NCI-H146 (cell line): ENCODE results near the gene DAZL.

Source experiments
- DNase-seq: peaks from one replicate; lab custom pipeline; 2025; lab: John Stamatoyannopoulos, UW

Gene DAZL

GRCh38 chr3:16543242-16543864 lies 61.9 kb downstream of the DAZL start:
- DNase-seq, result no peak

DNA sequence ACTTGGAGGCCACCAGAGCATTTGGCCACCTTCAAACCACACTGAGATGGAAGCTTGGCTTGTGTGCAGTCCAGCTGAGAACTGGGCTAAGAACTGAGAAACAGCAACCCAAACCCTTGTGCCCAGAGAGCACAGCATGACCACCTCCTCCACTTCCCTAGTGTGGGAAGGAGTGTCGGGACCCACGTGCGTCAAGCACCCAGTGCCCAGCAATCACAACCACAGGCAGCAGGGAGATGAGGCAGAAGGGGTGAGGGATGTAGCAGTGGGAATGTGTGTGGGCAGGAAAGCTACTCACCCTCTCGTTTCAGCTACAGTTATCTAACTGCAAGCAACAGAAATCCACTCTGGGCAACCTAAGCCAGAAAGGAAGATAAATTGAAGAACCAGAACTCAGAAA lies 66.7 kb downstream of the DAZL start:
- DNase-seq, result no peak

DNA sequence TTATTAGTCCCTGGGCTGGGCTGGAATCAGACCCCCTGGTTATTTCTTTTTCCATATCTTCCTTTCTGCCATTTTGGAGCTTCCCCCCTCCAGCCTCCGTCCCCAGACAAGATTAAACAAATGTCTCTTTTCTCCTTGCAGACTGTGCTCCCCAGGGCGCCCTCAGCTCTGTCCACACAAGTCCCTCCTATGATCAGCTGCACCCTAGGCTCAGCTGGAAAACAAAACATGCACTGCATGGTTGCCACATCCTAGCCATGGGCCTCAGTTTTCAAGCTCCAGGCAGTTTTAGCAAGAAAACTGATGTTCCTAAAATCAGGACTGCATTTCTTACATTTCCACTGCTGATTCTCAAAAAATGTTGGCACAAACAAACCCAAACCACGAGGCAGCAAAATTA lies 68.2 kb downstream of the DAZL start:
- peak; percentile 67 for DNase-seq
